ENCODE data around the gene COL23A1.

The COL23A1 gene

GRCh38 chr5:178467205-178467567 lies 123.0 kb downstream of the COL23A1 start:
- Histone ChIP-seq H3K79me1 (ENCODE audit: low read length) (no peaks in the 10 kb centered on the region), H3K18ac (ENCODE audit: low read length) (no peak overlapping the region), H3K4me2 (ENCODE audit: low read length) (no peak overlapping the region), H3K4me1 (ENCODE audit: control insufficient read depth, low read depth, low read length) (peaks cover 12% of the 10 kb centered on the region), H3K27me3 (ENCODE audit: insufficient read depth, low read length, poor library complexity) (no peaks in the 10 kb centered on the region), H2AK5ac (ENCODE audit: low read length) (no peak overlapping the region), H2BK15ac (replicated peaks; ENCODE audit: low read depth) (no peak overlapping the region), H3K56ac (ENCODE audit: low read length) (no peak overlapping the region), H3K79me2 (ENCODE audit: control insufficient read depth, insufficient read depth, low read length) (no peaks in the 10 kb centered on the region), H3K9ac (ENCODE audit: low read length) (no peak overlapping the region), H4K8ac (ENCODE audit: low read depth, low read length) (no peak overlapping the region), H3K27ac (ENCODE audit: low read depth, low read length) (no peak overlapping the region), H3K36me3 (ENCODE audit: control insufficient read depth, insufficient read depth, low read length) (no peaks in the 10 kb centered on the region), H2BK5ac (ENCODE audit: low read length) (no peak overlapping the region), H3K23ac (ENCODE audit: low read length) (no peak overlapping the region), H3K4me3 (ENCODE audit: low read length) (no peak overlapping the region), H4K5ac (ENCODE audit: low read length) (no peak overlapping the region), H3K4ac (ENCODE audit: low read depth, low read length) (no peak overlapping the region), H2BK120ac (ENCODE audit: low read depth, low read length) (no peak overlapping the region)
- DNase-seq = no peak
- no CpG with 5 or more reads among the region's 7 CpGs for WGBS (ENCODE audit: extremely low coverage, insufficient coverage, low lambda C conversion rate)

DNA sequence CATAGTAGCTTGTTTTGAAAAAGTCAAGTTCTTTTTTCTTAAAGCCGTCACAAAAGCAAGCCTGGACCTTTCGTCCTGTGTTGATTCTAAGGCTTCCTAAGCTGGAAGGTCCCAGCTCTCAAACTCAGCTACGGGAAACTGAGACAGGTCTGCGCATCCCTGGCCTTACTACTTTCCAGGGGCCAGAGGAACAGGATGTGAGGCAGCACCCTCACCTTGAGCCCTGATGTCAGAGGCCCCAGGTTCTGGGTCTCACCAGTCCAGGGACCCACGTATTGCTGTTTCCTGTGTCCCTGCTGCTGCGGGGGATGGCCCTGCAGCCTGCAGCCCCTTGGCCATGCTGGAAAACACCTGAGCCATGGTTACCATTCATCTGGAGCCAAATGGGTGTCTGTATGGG lies 123.9 kb downstream of the COL23A1 start:
- Histone ChIP-seq H4K5ac (ENCODE audit: low read length) (no peak overlapping the region), H3K4me1 (ENCODE audit: control insufficient read depth, low read depth, low read length) (peaks cover 12% of the 10 kb centered on the region), H3K27ac (ENCODE audit: low read depth, low read length) (no peak overlapping the region), H3K4me2 (ENCODE audit: low read length) (no peak overlapping the region), H3K56ac (ENCODE audit: low read length) (no peak overlapping the region), H3K4ac (ENCODE audit: low read depth, low read length) (no peak overlapping the region), H3K23ac (ENCODE audit: low read length) (no peak overlapping the region), H2AK5ac (ENCODE audit: low read length) (no peak overlapping the region), H3K79me2 (ENCODE audit: control insufficient read depth, insufficient read depth, low read length) (no peaks in the 10 kb centered on the region), H3K79me1 (ENCODE audit: low read length) (no peaks in the 10 kb centered on the region), H2BK5ac (ENCODE audit: low read length) (no peak overlapping the region), H3K36me3 (ENCODE audit: control insufficient read depth, insufficient read depth, low read length) (no peaks in the 10 kb centered on the region), H4K8ac (ENCODE audit: low read depth, low read length) (no peak overlapping the region), H3K4me3 (ENCODE audit: low read length) (no peak overlapping the region), H2BK120ac (ENCODE audit: low read depth, low read length) (no peak overlapping the region), H3K18ac (ENCODE audit: low read length) (no peak overlapping the region), H3K27me3 (ENCODE audit: insufficient read depth, low read length, poor library complexity) (no peaks in the 10 kb centered on the region), H3K9ac (ENCODE audit: low read length) (no peak overlapping the region), H2BK15ac (replicated peaks; ENCODE audit: low read depth) (no peak overlapping the region)
- no peak for DNase-seq
- WGBS (ENCODE audit: extremely low coverage, insufficient coverage, low lambda C conversion rate) = no CpG with 5 or more reads among the region's 6 CpGs

- Histone ChIP-seq H3K79me2 (ENCODE audit: control insufficient read depth, insufficient read depth, low read length) (no peaks in the 10 kb centered on the region), H3K4me2 (ENCODE audit: low read length) (no peak overlapping the region), H3K4me1 (ENCODE audit: control insufficient read depth, low read depth, low read length) (peaks cover 11% of the 10 kb centered on the region), H4K5ac (ENCODE audit: low read length) (no peak overlapping the region), H3K56ac (ENCODE audit: low read length) (no peak overlapping the region), H2BK5ac (ENCODE audit: low read length) (no peak overlapping the region), H3K36me3 (ENCODE audit: control insufficient read depth, insufficient read depth, low read length) (no peaks in the 10 kb centered on the region), H3K23ac (ENCODE audit: low read length) (no peak overlapping the region), H3K9ac (ENCODE audit: low read length) (no peak overlapping the region), H3K27me3 (ENCODE audit: insufficient read depth, low read length, poor library complexity) (no peaks in the 10 kb centered on the region), H4K8ac (ENCODE audit: low read depth, low read length) (no peak overlapping the region), H2BK15ac (replicated peaks; ENCODE audit: low read depth) (no peak overlapping the region), H3K4ac (ENCODE audit: low read depth, low read length) (no peak overlapping the region), H2AK5ac (ENCODE audit: low read length) (no peak overlapping the region), H3K27ac (ENCODE audit: low read depth, low read length) (no peak overlapping the region), H3K79me1 (ENCODE audit: low read length) (no peaks in the 10 kb centered on the region), H3K4me3 (ENCODE audit: low read length) (no peak overlapping the region), H2BK120ac (ENCODE audit: low read depth, low read length) (no peak overlapping the region), H3K18ac (ENCODE audit: low read length) (no peak overlapping the region)
- DNase-seq = no peak
- no CpG with 5 or more reads among the region's 16 CpGs for WGBS (ENCODE audit: extremely low coverage, insufficient coverage, low lambda C conversion rate)
Observed at GRCh38 chr5:178465861-178466288, 124.3 kb downstream of the COL23A1 start.

- Histone ChIP-seq H3K27ac (ENCODE audit: low read depth, low read length) (no peak overlapping the region), H3K56ac (ENCODE audit: low read length) (no peak overlapping the region), H2BK5ac (ENCODE audit: low read length) (no peak overlapping the region), H4K5ac (ENCODE audit: low read length) (no peak overlapping the region), H2AK5ac (ENCODE audit: low read length) (no peak overlapping the region), H3K18ac (ENCODE audit: low read length) (no peak overlapping the region), H2BK120ac (ENCODE audit: low read depth, low read length) (no peak overlapping the region), H4K8ac (ENCODE audit: low read depth, low read length) (no peak overlapping the region), H3K9ac (ENCODE audit: low read length) (no peak overlapping the region), H3K79me2 (ENCODE audit: control insufficient read depth, insufficient read depth, low read length) (no peaks in the 10 kb centered on the region), H3K4me1 (ENCODE audit: control insufficient read depth, low read depth, low read length) (peaks cover 8% of the 10 kb centered on the region), H3K4me3 (ENCODE audit: low read length) (no peak overlapping the region), H2BK15ac (replicated peaks; ENCODE audit: low read depth) (no peak overlapping the region), H3K4me2 (ENCODE audit: low read length) (no peak overlapping the region), H3K27me3 (ENCODE audit: insufficient read depth, low read length, poor library complexity) (no peaks in the 10 kb centered on the region), H3K23ac (ENCODE audit: low read length) (no peak overlapping the region), H3K79me1 (ENCODE audit: low read length) (no peaks in the 10 kb centered on the region), H3K36me3 (ENCODE audit: control insufficient read depth, insufficient read depth, low read length) (no peaks in the 10 kb centered on the region), H3K4ac (ENCODE audit: low read depth, low read length) (no peak overlapping the region)
- DNase-seq = no peak
- no CpG with 5 or more reads among the region's 19 CpGs for WGBS (ENCODE audit: extremely low coverage, insufficient coverage, low lambda C conversion rate)
Observed at GRCh38 chr5:178465228-178465860, 124.8 kb downstream of the COL23A1 start.

DNA sequence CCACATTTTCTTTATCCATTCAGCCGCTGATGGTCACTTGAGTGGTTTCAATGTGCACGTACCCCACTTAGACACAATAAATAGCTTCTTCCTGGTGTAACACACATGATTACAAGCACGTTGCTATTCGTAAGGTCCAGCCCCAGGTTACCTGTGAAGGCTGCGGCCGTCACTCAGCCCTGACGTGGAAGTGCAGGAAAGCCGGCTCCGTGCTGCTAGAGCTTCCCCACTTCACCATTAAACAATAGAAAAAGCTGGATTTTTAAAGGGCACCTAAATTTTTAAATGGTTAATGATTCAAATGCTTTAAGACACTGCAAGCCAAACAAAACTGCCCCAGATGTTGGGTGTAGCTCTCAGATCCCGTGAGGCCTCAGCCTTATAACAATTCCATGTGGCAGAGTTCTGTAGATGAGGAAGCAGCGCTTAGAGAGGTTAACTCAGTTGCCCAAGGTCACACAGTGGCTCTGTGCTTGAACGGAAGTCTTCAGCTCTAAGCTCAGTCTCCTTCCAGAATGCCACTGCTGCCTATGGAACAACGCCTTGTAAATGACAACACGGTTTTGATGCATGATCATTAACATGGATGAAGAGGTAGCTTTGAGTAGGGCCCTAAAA lies 125.7 kb downstream of the COL23A1 start:
- Histone ChIP-seq H2BK120ac (ENCODE audit: low read depth, low read length) (no peak overlapping the region), H3K27me3 (ENCODE audit: insufficient read depth, low read length, poor library complexity) (no peaks in the 10 kb centered on the region), H3K56ac (ENCODE audit: low read length) (no peak overlapping the region), H4K5ac (ENCODE audit: low read length) (no peak overlapping the region), H3K36me3 (ENCODE audit: control insufficient read depth, insufficient read depth, low read length) (no peaks in the 10 kb centered on the region), H2BK5ac (ENCODE audit: low read length) (no peak overlapping the region), H3K18ac (ENCODE audit: low read length) (no peak overlapping the region), H3K4me3 (ENCODE audit: low read length) (no peak overlapping the region), H2AK5ac (ENCODE audit: low read length) (no peak overlapping the region), H3K9ac (ENCODE audit: low read length) (no peak overlapping the region), H2BK15ac (replicated peaks; ENCODE audit: low read depth) (no peak overlapping the region), H3K27ac (ENCODE audit: low read depth, low read length) (no peak overlapping the region), H3K4me2 (ENCODE audit: low read length) (no peak overlapping the region), H3K23ac (ENCODE audit: low read length) (no peak overlapping the region), H4K8ac (ENCODE audit: low read depth, low read length) (no peak overlapping the region), H3K79me1 (ENCODE audit: low read length) (no peaks in the 10 kb centered on the region), H3K4ac (ENCODE audit: low read depth, low read length) (no peak overlapping the region), H3K4me1 (ENCODE audit: control insufficient read depth, low read depth, low read length) (peaks cover 4% of the 10 kb centered on the region), H3K79me2 (ENCODE audit: control insufficient read depth, insufficient read depth, low read length) (no peaks in the 10 kb centered on the region)
- WGBS (ENCODE audit: extremely low coverage, insufficient coverage, low lambda C conversion rate) = no CpG with 5 or more reads among the region's 14 CpGs
- DNase-seq = no peak

Measured in mesendoderm (in vitro differentiated cells).